Peyer's patch (tissue), 4 donors: Measurements from ENCODE around the gene TTC29. TPM values are rescaled to one million over a fixed set of nuclear protein-coding genes. Genes with fewer than 3 reads are reported as not detected.
"Not testable (repeated sequence)": the region's sequence is repeated elsewhere in the genome, so short reads cannot be mapped to it uniquely, and the experiment has no call there.

Experiments
- DNase-seq, 3 donors: peaks; one replicate each; pipeline ENCODE4 v3.0.0-alpha.2; 2017 to 2019
- H3K27ac ChIP-seq, 4 donors: fragments of 200-600 bp; sonication (generic); one replicate each; pipeline ENCODE4 v1.5.1; 2016 to 2019
- H3K27me3 ChIP-seq, 2 donors: fragments of 200-600 bp; sonication (generic); one replicate each; pipeline ENCODE4 v1.5.1; 2019
- H3K36me3 ChIP-seq, 3 donors: fragments of 200-600 bp; sonication (generic); one replicate each; pipeline ENCODE4 v1.5.1; 2016 to 2019
- H3K4me1 ChIP-seq, 4 donors: fragments of 200-600 bp; sonication (generic); one replicate each; pipeline ENCODE4 v1.5.1; 2016 to 2019
- H3K4me3 ChIP-seq, 4 donors: fragments of 200-600 bp; sonication (generic); 1 replicate in 3 of 4; 2 replicates in 1 of 4; pipeline ENCODE4 v1.5.1; 2016 to 2019; ENCODE audit warnings: mild to moderate bottlenecking in 1 of 4
- H3K9me3 ChIP-seq, 4 donors: fragments of 200-600 bp; sonication (generic); one replicate each; pipeline ENCODE4 v1.5.1; 2016 to 2019; ENCODE audit warnings: mild to moderate bottlenecking in 1 of 4
- POLR2A ChIP-seq, 2 donors: fragments of 450-650 bp; IDR thresholded peaks; one replicate each; pipeline ENCODE4 v1.5.1; 2017; ENCODE audit warnings: antibody characterized with exemption in 2 of 2, mild to moderate bottlenecking in 2 of 2, moderate library complexity in 2 of 2
- total RNA-seq, 4 donors: library from RNA; depleted of rRNA; stranded (reverse); fragments of >200 nt; gene quantifications; one replicate each; pipeline ENCODE4 v1.1.0, GENCODE V29; 2016
- TF ChIP-seq, protein P1 (sequence below), 6 experiments: fragments of 450-650 bp in 4 of 6; fragments of 200-600 bp in 2 of 6; sonication (generic) in 1 of 6; IDR thresholded peaks; one replicate each; pipeline ENCODE4 v1.5.1; 2017 to 2019; ENCODE audit warnings: antibody characterized with exemption in 6 of 6, mild to moderate bottlenecking in 3 of 6, moderate library complexity in 1 of 6

TTC29 gene
- total RNA-seq, 4 donors from 2014 or later, result not detected

DNA sequence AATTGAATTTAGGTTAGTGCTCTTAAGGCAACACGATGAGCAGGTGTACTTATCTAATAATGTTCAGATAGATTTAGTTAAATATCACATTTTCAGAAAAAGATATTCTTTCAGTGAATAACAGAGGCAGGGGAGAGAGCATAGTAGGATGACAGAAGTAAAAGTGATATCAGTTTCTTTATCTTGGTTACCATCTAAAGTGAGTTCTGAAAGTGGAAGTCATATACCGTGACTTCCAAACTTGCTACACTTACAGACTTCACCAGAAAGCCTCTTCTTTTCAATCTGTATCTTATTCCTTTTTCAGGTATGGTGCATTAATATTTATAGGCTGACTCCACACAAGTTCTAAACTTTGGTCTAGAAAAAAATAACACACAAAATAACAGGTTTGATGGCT lies 182.1 kb downstream of the TTC29 start:
- no peak overlapping the region for H3K27ac ChIP-seq
- no peaks in the 10 kb centered on the region for H3K27me3 ChIP-seq
- no peak for DNase-seq
- no peak overlapping the region for H3K4me3 ChIP-seq
- H3K4me1 ChIP-seq, result no peaks in the 10 kb centered on the region
- no peaks in the 10 kb centered on the region for H3K36me3 ChIP-seq
- H3K9me3 ChIP-seq, result no peaks in the 10 kb centered on the region
- TF ChIP-seq, protein P1, sequence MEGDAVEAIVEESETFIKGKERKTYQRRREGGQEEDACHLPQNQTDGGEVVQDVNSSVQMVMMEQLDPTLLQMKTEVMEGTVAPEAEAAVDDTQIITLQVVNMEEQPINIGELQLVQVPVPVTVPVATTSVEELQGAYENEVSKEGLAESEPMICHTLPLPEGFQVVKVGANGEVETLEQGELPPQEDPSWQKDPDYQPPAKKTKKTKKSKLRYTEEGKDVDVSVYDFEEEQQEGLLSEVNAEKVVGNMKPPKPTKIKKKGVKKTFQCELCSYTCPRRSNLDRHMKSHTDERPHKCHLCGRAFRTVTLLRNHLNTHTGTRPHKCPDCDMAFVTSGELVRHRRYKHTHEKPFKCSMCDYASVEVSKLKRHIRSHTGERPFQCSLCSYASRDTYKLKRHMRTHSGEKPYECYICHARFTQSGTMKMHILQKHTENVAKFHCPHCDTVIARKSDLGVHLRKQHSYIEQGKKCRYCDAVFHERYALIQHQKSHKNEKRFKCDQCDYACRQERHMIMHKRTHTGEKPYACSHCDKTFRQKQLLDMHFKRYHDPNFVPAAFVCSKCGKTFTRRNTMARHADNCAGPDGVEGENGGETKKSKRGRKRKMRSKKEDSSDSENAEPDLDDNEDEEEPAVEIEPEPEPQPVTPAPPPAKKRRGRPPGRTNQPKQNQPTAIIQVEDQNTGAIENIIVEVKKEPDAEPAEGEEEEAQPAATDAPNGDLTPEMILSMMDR (IDR thresholded peaks at IDR 0.05), result no peak

- H3K4me1 ChIP-seq, result no peaks in the 10 kb centered on the region
- DNase-seq, result no peak
- no peaks in the 10 kb centered on the region for H3K27me3 ChIP-seq
- no peak overlapping the region for H3K4me3 ChIP-seq
- H3K27ac ChIP-seq, result no peak overlapping the region
- H3K36me3 ChIP-seq, result no peaks in the 10 kb centered on the region
- no peaks in the 10 kb centered on the region for H3K9me3 ChIP-seq
- no peak for TF ChIP-seq POLR2A (IDR thresholded peaks at IDR 0.05)
- TF ChIP-seq, protein P1 (IDR thresholded peaks at IDR 0.05), result no peak
Measured at GRCh38 chr4:146762016-146762415, 183.6 kb downstream of the TTC29 start.

DNA sequence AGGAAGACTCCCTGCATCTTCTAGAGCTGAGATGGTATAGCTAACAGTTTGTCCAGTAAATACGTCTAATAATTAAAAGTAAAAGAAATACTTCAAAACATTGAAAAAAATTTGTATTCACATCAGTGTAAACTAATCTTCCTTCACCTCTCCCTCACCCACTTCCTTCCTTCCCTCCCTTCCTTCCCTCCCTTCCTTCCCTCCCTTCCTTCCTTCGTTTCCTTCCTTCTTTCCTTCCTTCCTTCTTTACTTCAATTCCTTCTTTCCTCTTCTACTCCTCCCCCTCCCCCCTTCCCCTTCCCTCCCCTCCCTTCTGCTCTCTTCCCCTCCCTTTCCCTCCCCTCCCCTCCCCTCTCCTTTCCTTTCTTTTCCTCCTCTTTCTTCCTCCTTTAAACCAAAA lies 203.2 kb downstream of the TTC29 start:
- DNase-seq, result no peak
- H3K4me1 ChIP-seq, result no peaks in the 10 kb centered on the region
- no peak overlapping the region for H3K27ac ChIP-seq
- H3K4me3 ChIP-seq, result no peak overlapping the region
- H3K27me3 ChIP-seq, result no peaks in the 10 kb centered on the region
- no peaks in the 10 kb centered on the region for H3K9me3 ChIP-seq
- no peaks in the 10 kb centered on the region for H3K36me3 ChIP-seq
- TF ChIP-seq, protein P1 (IDR thresholded peaks at IDR 0.05), result no peak
- TF ChIP-seq POLR2A (IDR thresholded peaks at IDR 0.05), result no peak

GRCh38 chr4:146739182-146739581 lies 206.5 kb downstream of the TTC29 start:
- no peaks in the 10 kb centered on the region for H3K4me1 ChIP-seq
- TF ChIP-seq, protein P1 (IDR thresholded peaks at IDR 0.05), result no peak
- no peak for TF ChIP-seq POLR2A (IDR thresholded peaks at IDR 0.05)
- H3K4me3 ChIP-seq, result no peak overlapping the region
- no peaks in the 10 kb centered on the region for H3K36me3 ChIP-seq
- no peaks in the 10 kb centered on the region for H3K27me3 ChIP-seq
- no peak overlapping the region for H3K27ac ChIP-seq
- no peaks in the 10 kb centered on the region for H3K9me3 ChIP-seq
- no peak for DNase-seq

DNA sequence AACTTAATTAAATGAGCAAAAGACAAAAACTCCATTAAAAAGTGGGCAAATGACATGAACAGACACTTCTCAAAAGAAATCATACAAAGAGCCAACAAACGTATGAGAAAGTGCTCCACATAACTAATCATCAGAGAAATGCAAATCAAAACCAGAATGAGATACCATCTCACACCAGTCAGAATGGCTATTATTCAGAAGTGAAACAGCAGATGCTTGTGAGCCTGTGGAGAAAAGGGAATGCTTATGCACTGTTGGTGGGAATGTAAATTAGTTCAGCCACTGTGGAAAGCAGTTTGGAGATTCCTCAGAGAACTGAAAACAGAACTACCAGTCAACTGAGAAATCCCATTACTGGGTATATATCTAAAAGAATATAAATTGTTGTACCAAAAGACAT lies 222.1 kb downstream of the TTC29 start:
- not testable (repeated sequence) for H3K9me3 ChIP-seq, DNase-seq

DNA sequence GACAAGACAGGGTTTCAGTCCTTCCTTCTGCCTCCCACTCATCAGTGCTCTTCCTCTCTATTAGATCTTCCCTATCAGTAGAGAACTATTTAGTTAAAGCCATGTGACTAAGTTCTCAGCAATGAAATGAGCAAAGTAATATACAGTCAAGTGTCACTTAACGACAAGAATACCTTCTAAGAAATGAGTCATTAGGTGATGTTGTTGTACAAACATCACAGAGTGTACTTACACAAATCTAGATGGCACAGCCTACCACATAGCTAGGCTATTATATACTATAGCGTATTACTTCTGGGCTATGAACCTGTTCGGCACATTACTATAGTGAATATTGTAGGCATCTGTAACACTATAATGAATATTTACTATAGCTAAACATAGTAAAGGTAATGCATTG lies 235.7 kb downstream of the TTC29 start:
- H3K27me3 ChIP-seq, result no peaks in the 10 kb centered on the region
- TF ChIP-seq POLR2A (IDR thresholded peaks at IDR 0.05), result no peak
- TF ChIP-seq, protein P1 (IDR thresholded peaks at IDR 0.05), result no peak

More for the DNA sequence above, 222.1 kb downstream of the TTC29 start:
- H3K4me1 ChIP-seq, H3K36me3 ChIP-seq, H3K27me3 ChIP-seq, H3K4me3 ChIP-seq, H3K27ac ChIP-seq: not testable (repeated sequence)

More for the DNA sequence above, 235.7 kb downstream of the TTC29 start:
- H3K4me1 ChIP-seq, result no peaks in the 10 kb centered on the region
- H3K4me3 ChIP-seq, result no peak overlapping the region
- H3K9me3 ChIP-seq, result no peaks in the 10 kb centered on the region
- H3K27ac ChIP-seq, result no peak overlapping the region
- no peaks in the 10 kb centered on the region for H3K36me3 ChIP-seq
- DNase-seq, result no peak
